ENCODE results near the gene SPTBN1.
A peak's percentile ranks its signal among the peaks of the same experiment; 100 is the strongest.

Gene SPTBN1

DNA sequence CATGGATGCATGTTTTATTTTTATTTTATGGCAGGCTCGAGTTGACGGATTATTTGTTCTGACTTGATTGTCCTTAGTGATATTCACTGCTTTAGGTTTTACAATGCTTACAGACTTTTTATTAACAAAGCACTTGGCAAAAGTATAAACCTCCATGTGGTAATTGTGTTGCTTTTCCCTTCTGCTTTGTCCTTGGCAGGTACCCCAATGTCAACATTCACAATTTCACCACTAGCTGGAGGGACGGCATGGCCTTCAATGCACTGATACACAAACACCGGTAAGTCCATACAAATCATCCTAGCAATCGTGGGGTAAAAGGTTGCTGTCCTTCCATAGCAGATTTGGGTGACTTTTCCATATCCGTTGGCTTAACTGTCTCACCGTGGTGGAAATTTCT lies 161.3 kb downstream of the SPTBN1 start:
- DNase-seq = no peak

DNA sequence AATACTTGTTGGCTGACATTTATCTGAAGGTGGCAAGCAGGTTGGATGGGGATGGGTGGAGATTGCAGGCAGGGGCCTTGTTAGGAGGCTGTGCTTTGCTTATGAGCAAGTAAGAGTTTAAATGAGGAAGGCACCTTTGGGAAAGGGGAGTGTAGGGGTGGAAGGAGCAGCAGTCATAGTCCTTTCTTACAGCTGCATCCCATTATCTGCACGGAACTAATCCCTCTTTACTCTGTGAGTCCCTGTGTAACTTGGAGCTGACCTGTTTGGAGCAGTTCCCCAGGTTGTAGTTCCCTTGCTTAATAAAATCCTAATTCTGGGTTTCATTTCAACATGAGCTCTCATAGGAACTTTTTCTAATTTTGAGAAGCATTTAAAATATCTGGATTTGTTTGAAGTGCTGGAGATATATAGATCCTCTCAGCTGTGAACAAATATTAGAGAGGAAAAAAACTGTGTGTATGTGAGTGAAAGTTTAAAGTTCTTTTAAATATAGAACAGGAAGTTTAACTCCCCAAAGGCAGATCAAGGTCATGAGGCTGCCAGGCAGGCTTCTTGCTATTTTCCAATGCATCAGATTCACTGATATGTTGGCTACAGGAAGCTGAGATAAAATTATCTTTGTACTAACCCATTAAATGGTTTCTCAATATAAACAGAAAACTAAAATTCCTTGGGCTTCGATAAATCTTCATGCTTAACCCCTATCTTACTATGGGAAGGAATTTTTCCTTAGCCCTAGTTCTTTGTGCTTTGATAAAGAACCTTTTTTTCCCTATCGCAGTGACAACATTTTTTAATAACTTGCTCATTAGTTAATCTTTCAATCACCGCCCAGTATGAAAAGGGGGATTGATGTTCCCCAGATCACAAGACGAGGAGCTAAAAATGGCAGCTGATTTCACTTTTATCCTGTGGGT lies 162.8 kb downstream of the SPTBN1 start:
- DNase-seq = no peak

DNA sequence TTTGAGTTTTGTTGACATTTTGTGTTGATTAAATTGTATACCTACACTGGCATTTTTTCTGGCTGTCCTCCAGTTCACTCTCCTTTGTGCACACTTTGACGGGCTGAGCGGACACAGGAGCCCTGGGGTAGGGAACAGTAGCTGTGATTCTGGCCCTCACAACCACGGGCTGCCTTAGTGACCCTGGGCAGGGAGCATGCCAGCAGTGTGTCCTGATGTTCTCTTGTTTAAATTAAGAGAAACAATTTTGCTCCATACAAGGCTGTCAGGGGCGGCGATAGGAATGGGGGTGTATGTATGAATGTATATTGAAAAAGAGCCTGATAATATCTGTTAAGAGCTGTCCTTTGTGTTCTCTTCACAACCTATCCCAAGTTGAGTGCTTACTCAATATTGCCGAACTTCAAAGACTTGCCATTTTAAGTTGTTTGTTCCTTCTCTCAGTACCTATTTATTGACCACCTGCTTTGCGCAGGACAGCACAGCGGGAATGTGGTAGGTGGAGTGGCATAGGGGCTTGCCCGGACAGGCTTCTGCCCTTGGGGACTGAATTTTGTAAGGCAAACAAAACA lies 163.6 kb downstream of the SPTBN1 start:
- DNase-seq = no peak

DNA sequence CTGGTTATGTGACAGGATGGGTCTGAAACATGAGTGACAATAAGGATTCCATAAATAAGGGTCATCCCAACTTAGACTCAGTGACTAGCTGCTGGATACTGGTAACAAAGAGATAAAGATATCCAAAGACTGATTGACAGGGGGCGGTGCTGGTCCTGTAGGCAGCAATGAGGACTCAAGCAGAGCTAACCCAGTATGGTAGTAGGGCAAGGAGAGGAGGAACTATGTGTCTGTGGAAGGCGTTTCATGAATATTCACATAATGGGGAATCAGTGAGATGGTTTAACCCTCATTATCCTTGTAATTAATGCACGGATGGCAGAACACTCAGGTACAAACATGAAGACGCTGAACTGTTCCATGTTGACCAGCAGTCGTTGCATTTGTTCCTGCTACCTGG lies 164.8 kb downstream of the SPTBN1 start:
- DNase-seq = no peak

DNA sequence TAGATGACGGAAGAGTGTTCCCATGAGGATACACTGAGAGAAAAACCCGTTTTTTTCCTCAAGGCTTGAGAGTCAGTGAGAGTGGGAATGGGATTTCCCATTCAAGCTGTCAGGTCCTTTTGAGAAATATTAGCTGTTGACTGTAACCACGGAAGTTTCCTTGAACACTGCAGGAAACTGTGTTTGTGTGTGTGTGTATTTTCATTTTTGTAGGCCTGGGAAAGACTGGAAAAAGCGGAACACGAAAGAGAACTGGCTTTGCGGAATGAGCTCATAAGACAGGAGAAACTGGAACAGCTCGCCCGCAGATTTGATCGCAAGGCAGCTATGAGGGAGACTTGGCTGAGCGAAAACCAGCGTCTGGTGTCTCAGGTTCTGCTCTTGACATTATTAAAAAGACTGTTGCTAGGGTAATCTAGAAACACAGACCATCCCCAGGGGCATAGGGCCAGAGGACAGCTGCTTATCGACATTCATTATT lies 168.5 kb downstream of the SPTBN1 start:
- DNase-seq = no peak

DNA sequence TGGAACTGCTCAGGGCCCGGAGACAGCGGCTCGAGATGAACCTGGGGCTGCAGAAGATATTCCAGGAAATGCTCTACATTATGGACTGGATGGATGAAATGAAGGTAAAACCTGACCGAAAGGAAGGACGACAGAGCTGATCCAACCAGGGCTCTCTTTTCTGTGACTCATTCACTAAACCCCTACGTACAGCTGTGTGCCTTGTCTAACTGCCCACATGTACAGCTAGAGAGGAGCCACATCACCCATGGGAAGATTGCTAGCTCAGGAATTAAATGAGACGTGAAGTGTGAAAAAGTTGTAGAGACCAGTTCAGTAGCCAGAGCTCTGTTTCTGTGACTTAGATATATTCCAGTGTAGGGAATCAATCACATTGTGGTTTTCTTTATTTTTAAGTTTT lies 170.0 kb downstream of the SPTBN1 start:
- no peak for DNase-seq

DNA sequence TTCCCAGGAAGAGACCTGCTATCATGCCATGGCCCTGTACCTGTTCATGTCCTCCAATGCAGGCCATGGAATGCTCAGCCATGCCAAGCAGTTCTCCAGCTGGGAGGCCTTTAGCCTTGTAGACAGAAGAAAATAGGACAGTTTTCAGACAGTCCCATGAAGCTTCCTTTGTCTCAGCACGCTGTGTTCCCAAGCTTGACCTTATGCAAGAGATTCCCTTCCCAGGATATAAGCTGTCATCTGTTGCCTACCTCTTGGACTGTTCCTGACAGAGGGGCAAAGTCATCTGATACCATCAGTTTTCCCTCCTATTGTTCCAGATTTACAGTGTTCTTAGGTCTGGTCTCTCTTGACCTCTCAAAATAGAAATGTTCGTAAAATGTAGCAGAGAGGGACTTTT lies 170.8 kb downstream of the SPTBN1 start:
- DNase-seq = no peak

DNA sequence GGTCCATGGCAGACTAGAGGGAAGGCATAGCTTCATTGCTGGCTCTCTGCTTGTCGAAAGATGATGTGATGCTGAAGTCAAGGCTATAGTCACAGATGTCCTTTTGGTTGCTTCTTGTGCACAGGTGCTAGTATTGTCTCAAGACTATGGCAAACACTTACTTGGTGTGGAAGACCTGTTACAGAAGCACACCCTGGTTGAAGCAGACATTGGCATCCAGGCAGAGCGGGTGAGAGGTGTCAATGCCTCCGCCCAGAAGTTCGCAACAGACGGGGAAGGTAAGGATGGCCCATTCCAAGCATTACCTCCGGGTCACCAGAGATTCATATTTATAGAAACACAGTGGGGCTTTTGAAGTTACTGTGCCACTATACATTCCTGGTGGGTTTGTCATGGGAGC lies 171.8 kb downstream of the SPTBN1 start:
- no peak for DNase-seq

DNA sequence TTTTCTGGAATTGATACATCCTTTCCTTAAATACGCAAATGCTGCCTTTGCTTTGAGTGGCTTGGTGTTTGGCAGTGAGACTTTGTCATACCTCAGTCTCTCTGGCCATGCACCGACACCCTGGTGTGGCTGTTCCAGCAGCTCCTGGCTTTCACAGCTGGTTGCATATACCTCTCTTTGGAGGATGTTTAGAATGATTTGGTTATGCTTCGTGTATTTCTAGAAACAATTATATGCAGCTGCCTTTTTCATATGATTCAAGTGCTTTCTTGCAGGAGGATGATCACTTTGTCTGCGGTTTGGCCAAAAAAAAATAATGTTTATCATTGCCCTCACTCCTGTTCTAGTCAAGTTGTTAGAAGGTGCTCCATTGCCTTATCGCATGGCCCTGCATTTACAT lies 172.3 kb downstream of the SPTBN1 start:
- no peak for DNase-seq

DNA sequence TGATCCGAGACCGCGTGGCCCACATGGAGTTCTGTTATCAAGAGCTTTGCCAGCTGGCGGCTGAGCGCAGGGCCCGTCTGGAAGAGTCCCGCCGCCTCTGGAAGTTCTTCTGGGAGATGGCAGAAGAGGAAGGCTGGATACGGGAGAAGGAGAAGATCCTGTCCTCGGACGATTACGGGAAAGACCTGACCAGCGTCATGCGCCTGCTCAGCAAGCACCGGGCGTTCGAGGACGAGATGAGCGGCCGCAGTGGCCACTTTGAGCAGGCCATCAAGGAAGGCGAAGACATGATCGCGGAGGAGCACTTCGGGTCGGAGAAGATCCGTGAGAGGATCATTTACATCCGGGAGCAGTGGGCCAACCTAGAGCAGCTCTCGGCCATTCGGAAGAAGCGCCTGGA lies 172.8 kb downstream of the SPTBN1 start:
- no peak for DNase-seq

DNA sequence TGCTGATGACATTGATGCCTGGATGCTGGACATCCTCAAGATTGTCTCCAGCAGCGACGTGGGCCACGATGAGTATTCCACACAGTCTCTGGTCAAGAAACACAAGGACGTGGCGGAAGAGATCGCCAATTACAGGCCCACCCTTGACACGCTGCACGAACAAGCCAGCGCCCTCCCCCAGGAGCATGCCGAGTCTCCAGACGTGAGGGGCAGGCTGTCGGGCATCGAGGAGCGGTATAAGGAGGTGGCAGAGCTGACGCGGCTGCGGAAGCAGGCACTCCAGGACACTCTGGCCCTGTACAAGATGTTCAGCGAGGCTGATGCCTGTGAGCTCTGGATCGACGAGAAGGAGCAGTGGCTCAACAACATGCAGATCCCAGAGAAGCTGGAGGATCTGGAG lies 173.3 kb downstream of the SPTBN1 start:
- no peak for DNase-seq

DNA sequence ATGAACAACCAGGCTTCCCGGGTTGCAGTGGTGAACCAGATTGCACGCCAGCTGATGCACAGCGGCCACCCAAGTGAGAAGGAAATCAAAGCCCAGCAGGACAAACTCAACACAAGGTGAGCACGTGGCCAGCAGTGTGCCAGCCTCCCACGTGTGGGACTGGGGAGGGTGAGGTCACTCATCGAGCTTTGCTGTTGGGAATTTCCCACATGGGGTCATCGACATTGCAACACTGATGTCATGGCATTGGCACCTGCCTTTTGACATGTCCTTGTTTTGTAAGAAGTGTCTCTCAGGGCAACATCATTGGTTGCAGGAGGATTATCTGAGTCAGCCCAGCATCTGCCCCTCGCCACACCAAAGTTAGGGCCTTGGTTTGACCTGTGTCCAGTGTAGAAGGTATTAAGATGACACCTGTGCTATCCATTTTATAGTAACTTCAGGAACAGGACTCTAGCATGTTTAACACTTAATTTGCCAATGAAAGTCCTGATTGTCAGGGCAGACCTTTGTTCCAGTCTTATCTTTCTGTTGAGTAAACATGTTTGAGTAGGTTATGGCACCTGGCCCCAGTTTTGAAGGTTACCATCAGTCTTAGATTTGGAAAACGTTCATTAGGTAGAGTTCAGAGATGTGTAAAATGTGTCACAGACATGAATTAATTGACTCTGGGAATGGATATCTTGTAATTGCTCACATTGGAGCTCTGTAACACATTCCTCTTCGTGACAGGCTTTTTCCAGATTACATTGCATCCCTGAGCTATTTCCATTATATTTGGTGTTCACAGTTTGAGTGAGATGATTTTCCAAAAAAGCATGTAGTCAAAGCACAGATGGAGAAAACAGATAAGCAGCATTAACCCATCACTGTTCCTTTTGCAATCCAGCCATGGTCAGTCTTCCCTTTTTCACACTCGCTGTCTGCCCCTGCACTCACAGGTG lies 174.1 kb downstream of the SPTBN1 start:
- peak; percentile 14 for DNase-seq

DNA sequence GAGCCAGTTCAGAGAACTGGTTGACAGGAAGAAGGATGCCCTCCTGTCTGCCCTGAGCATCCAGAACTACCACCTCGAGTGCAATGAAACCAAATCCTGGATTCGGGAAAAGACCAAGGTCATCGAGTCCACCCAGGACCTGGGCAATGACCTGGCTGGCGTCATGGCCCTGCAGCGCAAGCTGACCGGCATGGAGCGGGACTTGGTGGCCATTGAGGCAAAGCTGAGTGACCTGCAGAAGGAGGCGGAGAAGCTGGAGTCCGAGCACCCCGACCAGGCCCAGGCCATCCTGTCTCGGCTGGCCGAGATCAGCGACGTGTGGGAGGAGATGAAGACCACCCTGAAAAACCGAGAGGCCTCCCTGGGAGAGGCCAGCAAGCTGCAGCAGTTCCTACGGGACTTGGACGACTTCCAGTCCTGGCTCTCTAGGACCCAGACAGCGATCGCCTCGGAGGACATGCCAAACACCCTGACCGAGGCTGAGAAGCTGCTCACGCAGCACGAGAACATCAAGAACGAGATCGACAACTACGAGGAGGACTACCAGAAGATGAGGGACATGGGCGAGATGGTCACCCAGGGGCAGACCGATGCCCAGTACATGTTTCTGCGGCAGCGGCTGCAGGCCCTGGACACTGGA lies 174.9 kb downstream of the SPTBN1 start:
- no peak for DNase-seq

DNA sequence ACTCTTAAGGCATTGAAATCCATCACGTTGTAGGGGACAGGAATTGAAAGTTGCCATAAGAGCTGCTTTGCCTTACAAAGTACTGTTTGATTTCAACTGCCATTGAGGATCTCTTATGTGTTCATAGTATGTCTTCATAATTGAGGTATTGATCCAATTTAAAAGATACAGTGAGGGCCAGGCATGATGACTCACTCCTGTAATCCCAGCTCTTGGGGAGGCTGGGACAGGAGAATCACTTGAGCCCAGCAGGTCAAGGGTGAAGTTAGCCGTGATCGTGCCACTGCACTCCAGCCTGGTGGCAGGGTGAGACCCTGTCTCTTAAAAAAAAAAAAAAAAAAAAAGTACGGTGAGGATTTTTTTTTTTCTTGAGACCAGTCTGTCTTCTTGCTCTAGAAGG lies 175.6 kb downstream of the SPTBN1 start:
- no peak for DNase-seq

DNA sequence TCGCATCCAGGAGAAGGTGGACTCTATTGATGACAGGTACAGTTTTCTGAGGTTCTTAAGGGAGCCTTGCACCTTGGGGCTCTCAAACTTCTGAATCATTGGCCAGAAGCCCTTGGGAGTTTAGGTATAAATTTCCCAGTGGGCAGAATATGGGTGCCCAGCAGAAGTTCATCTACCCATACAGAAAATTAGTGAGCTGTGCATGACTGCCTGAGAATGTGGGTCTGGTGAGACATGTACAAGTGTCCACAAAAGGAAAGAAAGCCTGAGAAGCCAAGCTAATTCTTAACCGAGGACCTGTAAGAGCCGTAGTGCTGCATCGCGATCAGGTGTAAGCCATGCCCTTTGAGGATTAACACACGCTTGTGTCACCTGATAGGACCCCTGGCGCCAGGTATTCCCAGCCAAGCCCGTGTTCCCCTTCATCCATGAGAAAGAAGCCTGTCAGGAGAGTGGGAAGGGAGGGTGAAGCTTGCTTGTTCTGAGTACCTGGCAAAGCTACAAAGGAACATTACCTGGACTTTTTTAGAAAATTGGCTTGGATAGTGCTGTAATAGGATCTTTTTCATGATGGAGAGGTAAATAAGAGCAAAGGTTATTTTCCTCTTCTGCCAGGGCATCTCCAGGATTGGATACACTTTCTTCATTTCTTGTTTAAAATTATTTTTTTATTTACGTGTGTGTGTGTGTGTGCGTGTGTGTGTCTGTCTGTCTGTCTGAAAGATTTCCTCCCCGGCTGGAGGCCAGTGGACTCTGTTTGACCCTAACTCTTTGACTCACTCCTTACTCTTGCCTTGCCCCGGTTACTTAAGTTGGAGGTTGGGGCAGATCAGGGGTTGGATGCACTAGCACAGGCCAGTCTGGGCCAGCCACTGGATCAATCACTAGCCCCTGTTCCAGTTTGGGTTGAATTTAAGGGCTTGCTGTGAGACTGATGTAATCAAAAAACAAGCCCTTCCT lies 176.9 kb downstream of the SPTBN1 start:
- no peak for DNase-seq

DNA sequence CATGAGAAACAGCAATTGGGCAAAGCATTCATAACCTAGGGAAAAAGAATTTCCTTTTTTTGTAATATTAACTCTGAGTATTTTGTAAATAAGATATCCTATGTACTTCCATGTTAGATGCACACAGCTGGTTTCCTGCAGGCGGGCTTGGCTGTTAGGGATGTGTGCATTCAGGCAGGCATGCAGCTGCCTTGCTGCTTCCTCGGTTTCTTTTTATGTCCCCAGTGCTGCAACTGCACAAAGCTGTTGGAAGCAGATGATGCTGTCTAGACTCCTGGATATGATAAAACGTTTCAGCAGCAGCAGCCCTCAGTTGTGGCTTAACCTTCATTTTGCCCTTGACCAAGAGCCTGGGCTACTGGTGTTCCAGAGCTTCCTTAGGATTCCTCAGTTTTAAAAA lies 177.9 kb downstream of the SPTBN1 start:
- no peak for DNase-seq

DNA sequence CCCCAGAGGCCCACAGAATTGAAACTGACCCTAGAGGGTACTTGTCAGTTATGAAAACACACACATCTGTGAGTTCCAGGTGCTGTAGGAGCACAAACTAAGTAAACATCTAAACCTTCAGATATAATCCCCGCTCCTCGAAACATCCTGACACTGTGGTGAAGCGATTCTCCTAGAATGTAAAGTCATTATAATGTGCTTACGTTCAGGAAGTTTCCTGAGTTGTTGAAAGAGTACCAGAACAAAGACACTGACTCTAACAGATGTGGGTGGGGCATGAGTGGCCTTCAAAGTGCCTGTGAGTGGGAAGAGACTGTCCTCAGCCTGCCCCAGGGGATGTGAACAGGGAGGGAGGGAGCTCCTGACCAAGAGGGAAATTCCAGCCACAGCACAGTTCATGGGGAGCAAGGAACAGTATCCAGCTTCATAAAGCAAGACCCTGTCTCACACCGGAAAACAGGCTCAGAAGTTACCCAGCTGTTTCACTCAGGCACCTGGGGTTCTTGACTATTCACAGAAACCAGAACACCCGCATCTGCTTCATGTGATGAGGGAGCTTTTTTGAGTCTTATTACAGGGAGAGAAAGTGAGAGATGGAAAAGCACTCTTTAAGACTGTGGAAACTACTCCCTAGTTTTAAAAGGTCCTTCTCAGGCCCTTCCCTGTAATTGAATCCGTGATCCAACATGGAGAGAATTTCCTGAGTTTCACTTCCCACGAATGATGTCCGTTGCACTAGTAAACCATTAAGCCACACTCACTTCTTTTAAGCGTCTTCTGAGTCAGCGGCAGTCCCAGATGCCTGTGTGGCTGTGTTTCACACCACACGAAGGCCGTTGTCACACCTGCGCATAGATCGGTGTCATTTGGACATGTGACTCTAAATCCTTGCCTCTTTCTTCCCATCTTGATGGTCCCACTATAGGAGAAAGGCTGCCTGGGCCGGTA lies 178.7 kb downstream of the SPTBN1 start:
- DNase-seq = no peak

DNA sequence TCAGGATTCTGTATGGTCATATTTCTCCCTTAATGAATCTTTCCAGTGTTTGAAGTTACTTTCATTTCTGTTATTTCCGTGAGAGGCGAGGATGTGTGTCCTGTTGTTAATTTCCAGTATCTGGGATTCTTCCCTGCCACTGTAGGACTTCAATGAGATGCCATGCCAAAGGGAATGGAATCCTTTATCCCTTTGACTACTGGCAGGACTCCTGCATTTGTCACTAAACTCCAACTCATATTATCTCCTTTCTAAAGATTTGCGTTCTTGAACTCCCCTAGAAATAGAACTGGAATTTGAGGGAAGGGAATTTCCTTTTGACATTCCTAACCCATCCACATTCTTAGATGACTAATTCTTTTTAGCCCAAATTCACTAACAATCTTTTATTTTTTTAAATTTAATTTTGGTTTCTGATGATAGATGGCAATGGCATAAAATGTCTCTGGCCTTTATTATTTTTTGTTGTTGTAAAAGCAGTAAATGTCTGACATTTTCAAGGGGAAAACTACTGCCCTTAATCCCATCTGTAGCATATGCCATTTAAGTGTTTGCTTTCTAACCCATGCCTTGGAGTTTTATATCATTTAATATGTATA lies 179.5 kb downstream of the SPTBN1 start:
- DNase-seq = no peak

DNA sequence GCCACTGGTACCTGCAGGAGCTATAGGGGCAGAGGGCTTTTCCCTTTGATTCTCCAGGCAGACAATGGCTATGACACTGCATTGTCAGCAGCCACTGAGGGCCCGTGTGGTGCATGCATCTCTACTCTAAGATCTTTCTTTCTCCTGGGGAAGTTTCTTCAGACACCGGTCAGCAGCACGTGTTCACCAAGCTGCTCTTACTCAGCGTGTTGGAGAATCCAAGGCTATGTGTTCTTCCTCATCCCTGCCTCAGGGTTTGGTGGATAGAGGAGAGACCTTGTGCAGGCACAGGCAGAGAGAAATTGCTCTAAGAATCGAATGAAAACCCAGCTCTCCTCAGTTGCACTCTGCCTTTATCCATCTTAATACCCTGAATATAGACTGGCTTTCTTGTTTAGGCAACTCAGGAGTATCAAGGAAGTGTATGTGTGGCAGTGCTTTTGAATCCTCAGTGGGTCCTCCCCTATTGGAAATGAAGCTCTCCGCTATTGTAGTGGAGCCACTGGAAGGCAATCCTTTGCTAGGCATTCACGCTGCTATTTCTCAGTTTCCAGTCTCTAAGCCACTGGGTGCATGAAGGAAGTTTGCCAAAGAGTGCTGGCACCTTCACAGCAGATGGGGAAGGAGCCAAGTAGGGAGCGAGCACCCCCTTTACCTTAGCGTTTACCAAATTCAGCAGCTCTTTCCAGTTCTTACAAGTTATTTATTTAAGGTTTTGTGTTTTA lies 180.4 kb downstream of the SPTBN1 start:
- no peak for DNase-seq

Measured in stimulated activated CD4-positive, alpha-beta T cell treated with anti-CD3 and anti-CD28 coated beads, Interleukin-4, amount 100 ng/mL, for 24 hours (primary cell).